GM12878 (cell line): ENCODE measurements around the gene SLC25A33. TPM values are rescaled to one million over a fixed set of nuclear protein-coding genes. Genes with fewer than 3 reads are reported as not detected.
A peak's percentile ranks its signal among the peaks of the same experiment; 100 is the strongest.

Experiments used
- ATAC-seq: fragments of 200-7000 bp; cut with Tn5 transposase; 3 replicates; pipeline ENCODE4 v1.9.1; 2020; ENCODE audit warnings: mild to moderate bottlenecking, moderate library complexity
- BruUV-seq: library from RNA; stranded (reverse); fragments of 400-500 nt; replicated peaks from 2 replicates; lab custom pipeline; 2021; lab: Mats Ljungman, UMichigan
- CTCF ChIA-PET: fragments of 300-600 bp; sonication (Branson Sonifier 250); formaldehyde crosslinking; extraction: SDS; loops from one replicate; lab custom pipeline; 2021; ENCODE audit warnings: inconsistent platforms; lab: Yijun Ruan, JAX
- POLR2A ChIA-PET: fragments of 350-600 bp; formaldehyde crosslinking; extraction: SDS; loops from one replicate; lab custom pipeline; 2021; ENCODE audit warnings: inconsistent platforms; lab: Charles Lee
- RAD21 ChIA-PET: fragments of 300-600 bp; sonication (Branson Sonifier 250); formaldehyde crosslinking; loops from one replicate; lab custom pipeline; 2023; ENCODE audit warnings: antibody characterized with exemption; ENCODE audit not compliant: unreplicated experiment; lab: Charles Lee
- SMC1A ChIA-PET: fragments of 300-600 bp; sonication (Branson Sonifier 250); formaldehyde crosslinking; loops from one replicate; lab custom pipeline; 2023; ENCODE audit not compliant: unreplicated experiment, uncharacterized antibody; lab: Charles Lee
- DNase-seq: peaks from one replicate; pipeline ENCODE4 v3.0.0-alpha.2; 2011; ENCODE audit warnings: low read depth, low spot score
- FAIRE-seq: peaks from 3 replicates; lab custom pipeline; 2011; peaks lifted over from hg19 to GRCh38; lab: Jason Lieb, UNC
- H2AFZ ChIP-seq: 2 replicates; pipeline ENCODE4 v1.6.0; 2011; ENCODE audit warnings: low read depth, low read length, control low read depth; ENCODE audit not compliant: control insufficient read depth
- H3K27ac ChIP-seq: 2 replicates; pipeline ENCODE4 v1.5.1; 2011; ENCODE audit warnings: control low read depth; ENCODE audit not compliant: control insufficient read depth, insufficient read depth
- H3K27me3 ChIP-seq, 2 experiments: replicated peaks in 1 of 2; 2 replicates each; pipeline versions ENCODE4 v1.6.0 to v1.6.1; 2011; ENCODE audit warnings: low read length in 1 of 2; ENCODE audit not compliant: control insufficient read depth in 2 of 2, insufficient read depth in 2 of 2
- H3K36me3 ChIP-seq, 2 experiments: 2 replicates each; pipeline ENCODE4 v1.5.1; 2011; ENCODE audit warnings: low read length in 1 of 2; ENCODE audit not compliant: control insufficient read depth in 2 of 2, insufficient read depth in 2 of 2
- H3K4me1 ChIP-seq: 2 replicates; pipeline ENCODE4 v1.6.1; 2011; ENCODE audit warnings: mild to moderate bottlenecking, low read length, moderate library complexity, mixed read lengths; ENCODE audit not compliant: control insufficient read depth, insufficient read depth
- H3K4me2 ChIP-seq: 2 replicates; pipeline ENCODE4 v1.6.0; 2011; ENCODE audit warnings: control low read depth; ENCODE audit not compliant: control insufficient read depth, insufficient read depth
- H3K4me3 ChIP-seq: fragments of 200-600 bp; sonication (generic); 2 replicates; pipeline ENCODE4 v1.5.1; 2016
- H3K79me2 ChIP-seq: 2 replicates; pipeline ENCODE4 v1.6.0; 2011; ENCODE audit warnings: low read length; ENCODE audit not compliant: control insufficient read depth, insufficient read depth
- H3K9ac ChIP-seq: 2 replicates; pipeline ENCODE4 v1.8.0; 2011; ENCODE audit warnings: low read length, control low read depth, mixed read lengths; ENCODE audit not compliant: control insufficient read depth, insufficient read depth
- H3K9me3 ChIP-seq: replicated peaks from 3 replicates; pipeline ENCODE4 v1.5.1; 2011; ENCODE audit warnings: mild to moderate bottlenecking, low read length; ENCODE audit not compliant: control insufficient read depth, insufficient read depth
- H4K20me1 ChIP-seq: 2 replicates; pipeline ENCODE4 v1.6.0; 2011; ENCODE audit not compliant: control insufficient read depth, insufficient read depth
- CBX3 ChIP-seq: fragments of 200-600 bp; sonication (generic); IDR thresholded peaks from 2 replicates; pipeline ENCODE4 v1.6.1; 2016; ENCODE audit warnings: low read depth, borderline replicate concordance
- EED ChIP-seq: sonication (generic); IDR thresholded peaks from 2 replicates; pipeline ENCODE4 v1.6.1; 2016; ENCODE audit warnings: antibody characterized with exemption, low read depth
- NRF1 ChIP-seq: conservative IDR thresholded peaks from 2 replicates; pipeline ENCODE4 v1.6.1; 2011; ENCODE audit warnings: mild to moderate bottlenecking, low read depth, low read length, improper control_type of control experiment
- PML ChIP-seq: IDR thresholded peaks from 2 replicates; pipeline ENCODE4 v1.6.1; 2012; ENCODE audit warnings: low read length, inconsistent platforms
- RCOR1 ChIP-seq: conservative IDR thresholded peaks from 2 replicates; pipeline ENCODE4 v1.6.1; 2012; ENCODE audit warnings: low read depth, low read length, improper control_type of control experiment
- SIN3A ChIP-seq: IDR thresholded peaks from 2 replicates; pipeline ENCODE4 v1.6.1; 2012; ENCODE audit warnings: low read depth, low read length, improper control_type of control experiment
- SMARCA5 ChIP-seq: fragments of 450-650 bp; IDR thresholded peaks from 2 replicates; pipeline ENCODE4 v1.6.1; 2017; ENCODE audit warnings: mild to moderate bottlenecking
- TAF1 ChIP-seq: IDR thresholded peaks from 2 replicates; pipeline ENCODE4 v1.6.1; 2011; ENCODE audit warnings: mild to moderate bottlenecking, low read depth, low read length, borderline replicate concordance
- YY1 ChIP-seq: IDR thresholded peaks from 2 replicates; pipeline ENCODE4 v1.6.1; 2011; ENCODE audit warnings: low read depth, mild to moderate bottlenecking, low read length
- WGBS: methylation state at CpG from one replicate; pipeline ENCODE4 v1.1.6; 2016; ENCODE audit warnings: low lambda C conversion rate; ENCODE audit not compliant: insufficient replicate concordance, insufficient coverage; ENCODE audit errors: missing lambda C conversion rate; 5-methylcytosine and 5-hydroxymethylcytosine counted together
- in situ Hi-C: fragments of 300-500 bp; cut with MboI; formaldehyde crosslinking; loops from 9 replicates; pipeline ENCODE4 v1.14.3; 2018; ENCODE audit warnings: mixed read lengths
- intact Hi-C: fragments of 100-400 bp; cut with micrococcal nuclease; formaldehyde crosslinking; loops from one replicate; pipeline ENCODE4 v1.14.2; 2022; ENCODE audit not compliant: unreplicated experiment
- polyA plus RNA-seq, 11 experiments: library from polyadenylated mRNA; depleted of rRNA in 4 of 11; unstranded in 6 of 11; stranded (reverse) in 5 of 11; fragments of >200 nt; fragmentation: Nextera tagmentation in 4 of 11; fragmentation: Illumina TruSeq in 1 of 11; extraction: Ambion mirVana in 4 of 11; extraction: Trizol in 1 of 11; gene quantifications; 1 replicate in 1 of 11; 2 replicates in 10 of 11; pipeline versions ENCODE4 v1.2.1 to v1.2.3, GENCODE V29; 2011 to 2016; ENCODE audit warnings: inconsistent platforms in 2 of 11, missing spikeins in 2 of 11, low read depth in 1 of 11
- total RNA-seq, 4 experiments: library from RNA; depleted of rRNA in 3 of 4; stranded (reverse); fragments of >200 nt in 3 of 4; fragmentation: Illumina TruSeq in 1 of 4; extraction: Trizol in 1 of 4; gene quantifications; 2 replicates each; pipeline versions ENCODE4 v1.2.1 to v1.2.3, GENCODE V29; 2013 to 2021
- TF ChIP-seq, protein P1 (sequence below): IDR thresholded peaks from 2 replicates; pipeline ENCODE4 v1.6.1; 2012; ENCODE audit warnings: low read depth, low read length, improper control_type of control experiment
- TF ChIP-seq, protein P2 (sequence below): fragments of 450-650 bp; IDR thresholded peaks from 2 replicates; pipeline ENCODE4 v1.6.1; 2017; ENCODE audit warnings: borderline replicate concordance

SLC25A33 gene
- total and polyA plus RNA-seq, 10 of the 15 experiments (the other 5 are each of a cell fraction or from before 2014, with no cell fraction given) = 1.7 to 11.2 (median 8.4) TPM

DNA sequence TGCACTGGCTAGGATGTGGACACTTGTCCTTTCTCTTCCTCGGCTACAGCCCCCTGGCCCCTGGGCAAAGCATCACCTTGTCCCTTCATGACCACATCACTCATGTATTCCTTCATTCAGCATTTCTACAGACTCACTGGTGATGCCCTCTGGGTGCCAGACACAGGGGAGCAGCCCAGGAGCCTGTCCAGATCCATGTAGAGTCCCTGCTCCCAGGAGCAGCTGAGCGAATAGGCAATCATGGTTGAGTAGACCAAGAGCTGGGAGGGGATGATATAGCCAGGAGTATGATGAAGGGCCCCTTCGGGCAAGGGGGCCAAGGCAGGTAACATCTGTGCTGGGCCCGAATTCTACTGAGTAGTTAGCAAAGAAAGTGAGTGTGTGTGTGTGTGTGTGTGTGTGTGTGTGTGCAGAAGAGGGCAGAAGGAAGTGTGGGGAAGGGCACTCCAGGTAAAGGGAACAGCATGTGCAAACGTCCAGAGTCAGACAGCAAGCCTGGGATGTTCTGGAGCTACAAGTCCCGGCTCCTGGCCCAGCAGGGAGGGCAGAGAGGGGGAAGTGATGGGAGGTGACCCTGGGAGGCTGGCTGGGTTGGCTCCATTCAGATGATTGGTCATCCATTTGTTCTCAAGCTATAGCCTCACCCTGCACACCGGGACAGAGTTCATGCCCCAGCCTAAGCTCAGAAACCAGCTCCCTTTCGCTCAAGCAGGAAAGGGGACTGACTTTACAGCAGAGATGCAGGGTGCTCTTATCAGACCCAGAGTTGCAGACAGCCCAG lies 91.3 kb downstream of the SLC25A33 start:
- no peaks in the 10 kb centered on the region for H4K20me1 ChIP-seq
- peaks cover 35% of the 10 kb centered on the region for H3K79me2 ChIP-seq
- H3K27me3 ChIP-seq = no peaks in the 10 kb centered on the region
- WGBS = 14% methylated on average over 8 of the region's 8 CpGs
- intact Hi-C loops = no loop called here
- H3K27ac ChIP-seq = peak overlapping the region; percentile 98
- peak overlapping the region; percentile 86 for H3K4me3 ChIP-seq
- peak overlapping the region; percentile 98 for H3K9ac ChIP-seq
- FAIRE-seq (no peak), ATAC-seq (peak; percentile 0; the same call in 1 of the 3 replicates), DNase-seq (no peak)
- ChIA-PET RAD21 (interaction anchor here (0.6 to 7.7 kb wide), 7 partner anchors 14 to 280 kb away, joined by 3 to 336 read pairs (median 7); partner anchors contain the start of gene PIK3CD), POLR2A (interaction anchor here (0.5 to 7.1 kb wide), 8 partner anchors 14 to 127 kb away, joined by 3 to 284 read pairs (median 6); partner anchors contain the start of gene PIK3CD), CTCF (interaction anchor here (0.6 to 7.6 kb wide), 10 partner anchors 14 to 342 kb away, joined by 3 to 203 read pairs (median 6); partner anchors contain the start of gene PIK3CD), SMC1A (interaction anchor here (0.9 to 8.0 kb wide), 9 partner anchors 9 to 154 kb away, joined by 3 to 215 read pairs (median 4); partner anchors contain the start of gene PIK3CD)
- in situ Hi-C loops = loop anchor here (5.0 kb wide), 1 partner anchor 237 kb away; no protein-coding TSS in a partner anchor
- H3K36me3 ChIP-seq = no peaks in the 10 kb centered on the region; a peak in 1 of 4 replicates
- H3K9me3 ChIP-seq = no peaks in the 10 kb centered on the region; the same call in 1 of the 3 replicates
- peak overlapping the region; percentile 73; the same call in 1 of the 2 replicates for H2AFZ ChIP-seq
- no TSS peak for BruUV-seq
- 0 out of 2 replicates have a peak, but pooled peaks have one; percentile 7 for TF ChIP-seq YY1
- TF ChIP-seq SMARCA5 = 0 out of 2 replicates have a peak, but pooled peaks have one; percentile 48
- no peak for TF ChIP-seq CBX3
- H3K4me2 ChIP-seq = peak overlapping the region; percentile 98
- peaks cover 36% of the 10 kb centered on the region for H3K4me1 ChIP-seq

DNA sequence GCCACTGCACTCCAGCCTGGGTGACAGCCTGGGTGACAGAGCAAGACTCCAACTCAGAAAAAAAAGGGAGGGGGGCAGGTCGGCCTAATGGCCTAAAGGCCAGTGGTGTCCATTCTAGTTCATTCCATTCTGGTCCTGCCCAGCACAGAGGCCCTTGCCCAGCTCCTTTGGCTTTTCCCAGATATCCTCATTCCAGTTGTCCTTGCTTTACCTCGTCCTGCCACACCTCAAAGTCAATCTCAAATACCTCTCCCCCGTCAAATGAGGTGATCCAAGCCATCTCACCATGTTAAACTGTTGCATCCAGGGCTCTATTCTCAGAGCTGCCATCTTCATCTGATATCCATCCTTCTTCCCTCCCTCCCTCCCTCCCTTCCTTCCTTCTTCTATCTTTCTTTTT lies 92.3 kb downstream of the SLC25A33 start:
- no peak overlapping the region for H2AFZ ChIP-seq
- no TSS peak for BruUV-seq
- H3K4me2 ChIP-seq = peak overlapping the region; percentile 98
- no peak for TF ChIP-seq NRF1
- TF ChIP-seq PML = no peak
- no peak for TF ChIP-seq TAF1
- TF ChIP-seq RCOR1 = no peak
- TF ChIP-seq SIN3A = no peak
- TF ChIP-seq, protein P1, sequence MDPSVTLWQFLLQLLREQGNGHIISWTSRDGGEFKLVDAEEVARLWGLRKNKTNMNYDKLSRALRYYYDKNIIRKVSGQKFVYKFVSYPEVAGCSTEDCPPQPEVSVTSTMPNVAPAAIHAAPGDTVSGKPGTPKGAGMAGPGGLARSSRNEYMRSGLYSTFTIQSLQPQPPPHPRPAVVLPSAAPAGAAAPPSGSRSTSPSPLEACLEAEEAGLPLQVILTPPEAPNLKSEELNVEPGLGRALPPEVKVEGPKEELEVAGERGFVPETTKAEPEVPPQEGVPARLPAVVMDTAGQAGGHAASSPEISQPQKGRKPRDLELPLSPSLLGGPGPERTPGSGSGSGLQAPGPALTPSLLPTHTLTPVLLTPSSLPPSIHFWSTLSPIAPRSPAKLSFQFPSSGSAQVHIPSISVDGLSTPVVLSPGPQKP = no peak
- TF ChIP-seq EED = no peak
- TF ChIP-seq, protein P2, sequence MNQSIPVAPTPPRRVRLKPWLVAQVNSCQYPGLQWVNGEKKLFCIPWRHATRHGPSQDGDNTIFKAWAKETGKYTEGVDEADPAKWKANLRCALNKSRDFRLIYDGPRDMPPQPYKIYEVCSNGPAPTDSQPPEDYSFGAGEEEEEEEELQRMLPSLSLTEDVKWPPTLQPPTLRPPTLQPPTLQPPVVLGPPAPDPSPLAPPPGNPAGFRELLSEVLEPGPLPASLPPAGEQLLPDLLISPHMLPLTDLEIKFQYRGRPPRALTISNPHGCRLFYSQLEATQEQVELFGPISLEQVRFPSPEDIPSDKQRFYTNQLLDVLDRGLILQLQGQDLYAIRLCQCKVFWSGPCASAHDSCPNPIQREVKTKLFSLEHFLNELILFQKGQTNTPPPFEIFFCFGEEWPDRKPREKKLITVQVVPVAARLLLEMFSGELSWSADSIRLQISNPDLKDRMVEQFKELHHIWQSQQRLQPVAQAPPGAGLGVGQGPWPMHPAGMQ = no peak

More for the DNA sequence above, 92.3 kb downstream of the SLC25A33 start:
- ChIA-PET POLR2A (interaction anchor here (0.8 to 7.1 kb wide), 4 partner anchors 13 to 63 kb away, joined by 3 to 284 read pairs (median 6); partner anchors contain the start of gene PIK3CD), CTCF (interaction anchor here (0.6 to 7.6 kb wide), 6 partner anchors 16 to 343 kb away, joined by 3 to 203 read pairs (median 6); partner anchors contain the start of gene PIK3CD), SMC1A (interaction anchor here (1.2 to 8.0 kb wide), 4 partner anchors 12 to 41 kb away, joined by 3 to 215 read pairs (median 20); partner anchors contain the start of gene PIK3CD), RAD21 (interaction anchor here (0.9 to 7.7 kb wide), 4 partner anchors 13 to 96 kb away, joined by 4 to 336 read pairs (median 8); partner anchors contain the start of gene PIK3CD)
- no peaks in the 10 kb centered on the region; the same call in 1 of the 3 replicates for H3K9me3 ChIP-seq
- in situ Hi-C loops (loop anchor here (5.0 kb wide), 1 partner anchor 236 kb away; no protein-coding TSS in a partner anchor), intact Hi-C loops (no loop called here)
- no peak for DNase-seq
- no peak for FAIRE-seq
- WGBS = 84% methylated on average over 2 of the region's 3 CpGs
- H4K20me1 ChIP-seq = no peaks in the 10 kb centered on the region
- ATAC-seq = no peak
- H3K27me3 ChIP-seq = no peaks in the 10 kb centered on the region
- peaks cover 35% of the 10 kb centered on the region for H3K79me2 ChIP-seq
- H3K4me1 ChIP-seq = peaks cover 25% of the 10 kb centered on the region
- no peaks in the 10 kb centered on the region; a peak in 1 of 4 replicates for H3K36me3 ChIP-seq
- no peak overlapping the region for H3K27ac ChIP-seq
- H3K4me3 ChIP-seq = no peak overlapping the region
- H3K9ac ChIP-seq = no peak overlapping the region
